Ascending aorta (tissue), 2 donors: ENCODE data around the gene NPAS3. TPM values are rescaled to one million over a fixed set of nuclear protein-coding genes. Genes with fewer than 3 reads are reported as not detected.

Source experiments
- DNase-seq, 2 donors: peaks; one replicate each; pipeline ENCODE4 v3.0.0-alpha.2; 2019; ENCODE audit warnings: low spot score in 2 of 2
- H3K27ac ChIP-seq, 2 donors: fragments of 200-600 bp; sonication (generic); one replicate each; pipeline ENCODE4 v1.5.1; 2016 to 2017; ENCODE audit warnings: mild to moderate bottlenecking in 1 of 2
- H3K27me3 ChIP-seq: fragments of 200-600 bp; sonication (generic); one replicate; pipeline ENCODE4 v1.5.1; 2017
- H3K36me3 ChIP-seq, 2 donors: fragments of 200-600 bp; sonication (generic); one replicate each; pipeline ENCODE4 v1.5.1; 2016
- H3K4me1 ChIP-seq, 2 donors: fragments of 200-600 bp; sonication (generic); one replicate each; pipeline ENCODE4 v1.5.1; 2016 to 2017; ENCODE audit warnings: mild to moderate bottlenecking in 1 of 2
- H3K4me3 ChIP-seq, 2 donors: fragments of 200-600 bp; sonication (generic); one replicate each; pipeline ENCODE4 v1.5.1; 2016 to 2017; ENCODE audit warnings: mild to moderate bottlenecking in 1 of 2
- H3K9me3 ChIP-seq, 2 donors: fragments of 200-600 bp; sonication (generic); one replicate each; pipeline ENCODE4 v1.5.1; 2016
- intact Hi-C: fragments of 100-400 bp; cut with DNase I; formaldehyde crosslinking; loops from one replicate; pipeline ENCODE4 v1.15.1; 2023
- total RNA-seq: library from RNA; depleted of rRNA; stranded (reverse); fragments of >200 nt; gene quantifications from one replicate; pipeline ENCODE4 v1.1.0, GENCODE V29; 2016
- TF ChIP-seq, protein P1 (sequence below), 3 experiments: fragments of 200-600 bp in 2 of 3; fragments of 450-650 bp in 1 of 3; sonication (generic) in 2 of 3; IDR thresholded peaks; one replicate each; pipeline ENCODE4 v1.5.1; 2016 to 2019; ENCODE audit warnings: antibody characterized with exemption in 3 of 3, mild to moderate bottlenecking in 1 of 3, moderate library complexity in 1 of 3

Gene NPAS3
- total RNA-seq, 1 donor from 2014 or later = not detected

DNA sequence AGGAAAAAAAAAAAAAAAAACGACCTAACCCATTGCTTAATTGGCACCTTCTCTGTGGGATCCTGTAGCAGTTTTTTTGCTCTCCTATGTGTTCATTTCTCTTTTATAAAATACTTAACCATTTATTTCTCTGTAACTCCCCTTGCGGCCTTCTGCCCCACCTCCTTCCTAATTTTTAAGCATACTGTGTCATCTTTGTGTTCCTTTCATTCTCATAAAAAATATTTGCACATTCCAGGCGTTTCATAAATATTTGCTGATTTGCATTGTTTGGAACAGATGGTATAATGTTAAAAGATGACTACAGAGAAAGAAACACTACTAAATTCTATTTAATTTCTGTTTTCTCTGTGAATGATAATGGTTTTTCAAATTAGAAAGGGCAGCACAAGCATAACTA, 77.9 kb downstream of the NPAS3 start:
- Histone ChIP-seq H3K36me3 (no peaks in the 10 kb centered on the region), H3K27me3 (no peaks in the 10 kb centered on the region), H3K9me3 (no peaks in the 10 kb centered on the region), H3K27ac (no peak overlapping the region), H3K4me1 (no peaks in the 10 kb centered on the region), H3K4me3 (no peak overlapping the region)
- intact Hi-C loops = no loop called here
- TF ChIP-seq, protein P1, sequence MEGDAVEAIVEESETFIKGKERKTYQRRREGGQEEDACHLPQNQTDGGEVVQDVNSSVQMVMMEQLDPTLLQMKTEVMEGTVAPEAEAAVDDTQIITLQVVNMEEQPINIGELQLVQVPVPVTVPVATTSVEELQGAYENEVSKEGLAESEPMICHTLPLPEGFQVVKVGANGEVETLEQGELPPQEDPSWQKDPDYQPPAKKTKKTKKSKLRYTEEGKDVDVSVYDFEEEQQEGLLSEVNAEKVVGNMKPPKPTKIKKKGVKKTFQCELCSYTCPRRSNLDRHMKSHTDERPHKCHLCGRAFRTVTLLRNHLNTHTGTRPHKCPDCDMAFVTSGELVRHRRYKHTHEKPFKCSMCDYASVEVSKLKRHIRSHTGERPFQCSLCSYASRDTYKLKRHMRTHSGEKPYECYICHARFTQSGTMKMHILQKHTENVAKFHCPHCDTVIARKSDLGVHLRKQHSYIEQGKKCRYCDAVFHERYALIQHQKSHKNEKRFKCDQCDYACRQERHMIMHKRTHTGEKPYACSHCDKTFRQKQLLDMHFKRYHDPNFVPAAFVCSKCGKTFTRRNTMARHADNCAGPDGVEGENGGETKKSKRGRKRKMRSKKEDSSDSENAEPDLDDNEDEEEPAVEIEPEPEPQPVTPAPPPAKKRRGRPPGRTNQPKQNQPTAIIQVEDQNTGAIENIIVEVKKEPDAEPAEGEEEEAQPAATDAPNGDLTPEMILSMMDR (IDR thresholded peaks at IDR 0.05) = no peak
- DNase-seq = no peak

DNA sequence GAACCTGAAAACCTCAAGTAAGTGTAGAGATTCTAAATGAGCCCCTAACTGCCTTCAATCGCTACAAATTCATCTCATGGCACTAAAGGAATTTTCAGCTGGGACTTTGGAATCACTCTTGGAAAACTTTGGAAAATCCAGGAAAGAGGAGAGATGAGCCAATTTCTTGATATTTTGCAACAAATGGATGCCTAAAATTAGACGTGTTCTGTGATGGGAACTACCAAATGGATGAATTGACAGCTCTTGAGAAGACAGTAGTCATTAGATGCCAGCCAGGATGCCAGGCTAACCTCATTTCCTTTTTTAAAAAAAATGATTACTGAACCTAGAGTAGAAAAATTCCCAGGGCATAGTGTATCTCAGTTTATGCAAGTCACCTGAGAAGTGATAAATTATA, 78.3 kb downstream of the NPAS3 start:
- no peaks in the 10 kb centered on the region for H3K27me3 ChIP-seq
- no peak for DNase-seq
- H3K9me3 ChIP-seq = no peaks in the 10 kb centered on the region
- no peaks in the 10 kb centered on the region for H3K4me1 ChIP-seq
- H3K36me3 ChIP-seq = no peaks in the 10 kb centered on the region
- H3K4me3 ChIP-seq = no peak overlapping the region
- no peak overlapping the region for H3K27ac ChIP-seq
- intact Hi-C loops = no loop called here
- TF ChIP-seq, protein P1 (IDR thresholded peaks at IDR 0.05) = no peak

DNA sequence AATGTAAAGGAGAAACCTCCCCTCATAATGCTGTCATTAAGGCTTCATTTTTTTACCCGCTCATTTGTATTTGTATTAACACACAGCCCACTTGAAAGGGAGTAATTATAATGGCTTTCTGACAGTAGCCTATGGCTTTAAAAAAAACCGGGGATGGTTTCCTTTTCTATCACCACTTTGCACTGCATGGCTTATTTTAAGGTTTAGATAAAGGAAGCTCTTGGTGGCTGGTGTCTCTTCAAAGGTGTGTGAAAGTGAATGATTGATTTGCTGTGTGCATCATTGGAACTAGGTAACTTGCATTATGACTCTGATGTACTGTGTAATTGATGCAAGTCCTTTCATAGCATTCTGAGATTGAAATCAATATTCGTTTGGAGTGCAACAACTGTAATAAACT, 80.7 kb downstream of the NPAS3 start:
- Histone ChIP-seq H3K27ac (no peak overlapping the region), H3K9me3 (no peaks in the 10 kb centered on the region), H3K27me3 (no peaks in the 10 kb centered on the region), H3K4me1 (no peaks in the 10 kb centered on the region), H3K4me3 (no peak overlapping the region), H3K36me3 (no peaks in the 10 kb centered on the region)
- intact Hi-C loops = no loop called here
- DNase-seq = no peak
- TF ChIP-seq, protein P1 (IDR thresholded peaks at IDR 0.05) = no peak

DNA sequence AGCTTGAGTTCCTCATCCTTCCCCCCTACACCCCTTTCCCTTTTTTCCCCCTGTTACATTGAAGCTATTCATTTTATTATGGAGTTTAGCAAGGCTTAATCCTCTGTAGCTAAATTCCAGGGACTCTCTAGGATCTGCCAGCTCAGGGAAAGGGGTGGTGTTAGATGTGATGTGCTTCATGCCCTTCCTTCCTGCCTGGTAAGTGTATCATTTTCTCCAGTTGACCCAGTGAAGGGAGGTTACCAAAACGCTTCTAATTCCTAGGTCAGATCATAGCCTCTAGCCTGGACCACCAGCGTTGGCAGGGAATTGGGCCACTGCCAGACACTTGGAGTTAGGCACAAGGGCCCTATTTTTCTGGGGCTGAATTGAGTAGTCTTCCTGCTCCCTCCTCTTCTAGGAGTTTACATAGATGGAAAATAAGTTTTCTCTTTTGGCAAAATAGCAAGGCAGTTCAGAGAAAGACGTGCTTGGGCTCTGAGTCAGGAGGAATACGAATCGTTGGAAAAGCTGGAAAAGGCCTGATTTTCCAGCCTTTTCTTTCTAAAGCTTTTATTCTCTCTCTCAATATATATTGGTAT, 88.3 kb downstream of the NPAS3 start:
- H3K9me3 ChIP-seq = no peaks in the 10 kb centered on the region
- H3K27me3 ChIP-seq = no peaks in the 10 kb centered on the region
- H3K4me1 ChIP-seq = peaks cover 0 to 5% of the 10 kb centered on the region in 2 donors
- TF ChIP-seq, protein P1 (IDR thresholded peaks at IDR 0.05) = no peak
- DNase-seq = no peak
- H3K4me3 ChIP-seq = no peak overlapping the region
- intact Hi-C loops = no loop called here
- H3K27ac ChIP-seq = peak overlapping the region; percentile 19 to 59
- H3K36me3 ChIP-seq = no peaks in the 10 kb centered on the region

DNA sequence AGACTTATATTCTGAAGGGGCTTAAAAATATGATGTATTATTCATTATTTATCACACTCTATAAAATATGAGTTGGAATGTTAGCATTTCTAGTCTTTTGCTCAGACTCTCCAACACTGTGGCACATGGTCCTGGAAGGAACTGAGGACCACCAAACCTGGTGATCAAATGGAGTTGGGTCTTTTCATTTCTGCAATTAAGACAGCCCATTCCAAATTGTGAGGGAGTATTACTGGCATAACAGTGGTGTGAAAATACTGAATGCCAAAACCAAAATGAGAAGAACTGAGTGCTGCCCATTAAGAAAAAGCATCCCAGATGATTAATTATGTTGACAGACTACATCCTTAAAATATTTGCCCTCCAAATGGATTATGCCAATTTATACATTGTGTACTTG, 90.8 kb downstream of the NPAS3 start:
- no peaks in the 10 kb centered on the region for H3K9me3 ChIP-seq
- TF ChIP-seq, protein P1 (IDR thresholded peaks at IDR 0.05) = no peak
- no peaks in the 10 kb centered on the region for H3K36me3 ChIP-seq
- no peaks in the 10 kb centered on the region for H3K27me3 ChIP-seq
- H3K4me1 ChIP-seq = peaks cover 0 to 5% of the 10 kb centered on the region in 2 donors
- no peak overlapping the region for H3K4me3 ChIP-seq
- intact Hi-C loops = no loop called here
- no peak overlapping the region for H3K27ac ChIP-seq
- DNase-seq = no peak

DNA sequence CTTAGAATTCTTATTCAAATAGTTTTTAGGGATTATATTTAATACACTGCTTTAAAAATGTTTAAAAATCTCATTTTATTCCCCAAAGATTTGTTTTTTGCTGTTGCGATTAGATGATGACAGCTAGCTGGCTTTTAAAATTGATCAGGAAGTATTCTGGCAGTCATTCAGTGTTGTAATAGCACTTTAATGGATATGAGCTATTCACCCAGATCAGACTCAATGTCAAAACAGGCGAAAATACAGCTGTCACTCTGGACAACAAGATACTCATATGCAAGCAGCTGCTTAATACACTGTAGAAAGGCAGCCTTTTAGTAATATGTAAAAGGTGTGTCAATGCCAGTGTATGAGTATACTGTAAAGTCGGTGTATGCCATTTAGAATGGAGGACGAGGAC, 91.7 kb downstream of the NPAS3 start:
- TF ChIP-seq, protein P1 (IDR thresholded peaks at IDR 0.05) = no peak
- DNase-seq = no peak

More for the DNA sequence above, 91.7 kb downstream of the NPAS3 start:
- no peaks in the 10 kb centered on the region for H3K36me3 ChIP-seq
- no peaks in the 10 kb centered on the region for H3K27me3 ChIP-seq
- H3K9me3 ChIP-seq = no peaks in the 10 kb centered on the region
- peaks cover 0 to 5% of the 10 kb centered on the region in 2 donors for H3K4me1 ChIP-seq
- intact Hi-C loops = no loop called here
- H3K27ac ChIP-seq = no peak overlapping the region
- H3K4me3 ChIP-seq = no peak overlapping the region
